ENCODE results near the gene DHX34.
"Not testable (repeated sequence)": the region's sequence is repeated elsewhere in the genome, so short reads cannot be mapped to it uniquely, and the experiment has no call there.

The DHX34 gene

DNA sequence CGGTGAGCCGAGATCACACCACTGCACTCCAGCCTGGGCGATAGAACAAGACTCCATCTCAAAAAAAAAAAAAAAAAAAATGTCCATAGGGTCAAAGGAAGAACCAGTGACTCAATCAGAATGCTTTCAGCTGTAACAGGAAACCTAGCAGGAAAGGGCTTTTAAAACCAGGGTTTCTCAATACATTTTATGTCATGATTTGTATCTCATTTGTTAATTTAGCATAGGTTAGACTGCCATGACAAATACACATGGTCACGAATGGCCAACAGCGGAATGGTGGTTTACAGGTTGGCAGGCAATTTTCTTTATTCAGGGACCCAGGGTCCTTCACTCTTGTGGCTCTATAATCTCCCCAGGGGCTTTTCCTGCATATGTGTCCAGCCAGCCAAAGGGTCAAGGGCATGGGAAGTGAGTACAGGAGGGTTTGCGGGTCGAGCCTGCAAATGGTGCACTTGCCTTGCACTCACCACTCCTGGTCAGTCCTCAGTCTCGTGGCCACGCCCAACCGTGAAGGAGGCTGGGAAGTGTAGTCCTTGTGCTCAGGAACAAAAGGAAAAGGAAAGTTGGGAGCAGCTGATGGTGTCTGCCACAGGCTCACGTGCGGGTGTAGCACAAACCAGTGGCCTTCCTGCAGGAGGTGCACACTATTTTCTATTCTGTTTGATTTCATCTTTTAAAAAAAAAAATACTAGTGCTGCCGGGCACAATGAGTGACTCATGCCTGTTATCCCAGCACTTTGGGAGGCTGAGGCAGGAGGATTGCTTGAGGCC lies 14.8 kb downstream of the DHX34 start:
- Mint-ChIP-seq H3K4me1 (ENCODE audit: low read depth) (peaks cover 16% of the 10 kb centered on the region), H3K27me3 (no peaks in the 10 kb centered on the region), H3K36me3 (ENCODE audit: low read depth) (peaks cover 99% of the 10 kb centered on the region), H3K4me3 (no peak overlapping the region), H3K9me3 (no peaks in the 10 kb centered on the region), H3K27ac (no peak overlapping the region)
- intact Hi-C loops (cut with micrococcal nuclease), result no loop called here

DNA sequence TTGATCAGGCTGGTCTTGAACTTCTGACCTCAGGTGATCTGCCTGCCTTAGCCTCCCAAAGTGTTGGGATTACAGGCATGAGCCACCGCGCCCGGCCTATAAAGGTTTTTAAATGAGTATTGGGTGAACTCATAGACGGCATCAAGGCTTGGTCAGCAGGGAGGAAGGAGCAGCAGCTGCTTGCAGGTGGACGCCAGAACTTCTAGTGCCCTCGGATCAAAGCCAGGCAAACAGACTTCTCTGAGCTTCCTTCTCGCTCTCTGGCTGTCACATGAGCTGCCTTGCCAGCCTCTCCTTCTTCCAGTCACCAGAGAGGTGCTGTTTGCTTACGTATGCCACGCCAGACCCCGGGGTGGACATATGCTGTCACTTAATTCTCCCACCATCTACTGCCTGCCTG lies 16.3 kb downstream of the DHX34 start:
- H3K4me3 Mint-ChIP-seq; H3K27ac Mint-ChIP-seq; intact Hi-C loops (cut with micrococcal nuclease); H3K9me3 Mint-ChIP-seq; H3K27me3 Mint-ChIP-seq: not testable (repeated sequence)
- Mint-ChIP-seq H3K4me1 (ENCODE audit: low read depth) (peaks cover 30% of the 10 kb centered on the region), H3K36me3 (ENCODE audit: low read depth) (peaks cover 99% of the 10 kb centered on the region)

DNA sequence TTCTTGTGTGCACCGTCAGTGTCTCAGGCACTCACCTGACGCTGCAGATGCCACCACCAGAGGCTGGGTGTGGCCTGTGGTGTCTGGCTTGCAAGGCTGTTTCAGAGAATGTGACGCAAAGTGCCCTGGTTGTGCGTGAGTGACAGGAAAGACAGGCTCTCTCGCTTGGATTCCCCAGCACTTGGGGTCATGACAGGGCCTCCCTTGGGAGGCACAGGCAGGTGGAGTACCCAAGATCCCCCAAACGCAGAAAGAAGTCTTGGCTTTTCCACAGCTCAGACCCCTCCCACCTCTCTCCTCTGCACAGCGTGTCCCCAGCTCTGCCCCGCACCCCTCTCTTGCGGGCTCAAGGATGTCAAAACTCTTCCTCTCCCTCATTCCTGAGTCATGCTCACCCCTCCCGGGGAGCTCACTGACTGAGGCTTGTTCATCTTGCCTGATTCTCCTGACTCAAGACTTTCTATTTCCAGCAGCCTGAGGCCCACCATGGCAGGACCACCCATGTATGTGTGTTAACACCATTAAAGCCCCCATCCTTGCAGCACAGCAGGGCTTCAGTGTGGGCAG lies 21.0 kb downstream of the DHX34 start:
- Mint-ChIP-seq H3K27ac (peak overlapping the region; percentile 65), H3K27me3 (no peaks in the 10 kb centered on the region), H3K4me3 (no peak overlapping the region), H3K36me3 (ENCODE audit: low read depth) (peaks cover 98% of the 10 kb centered on the region), H3K9me3 (no peaks in the 10 kb centered on the region), H3K4me1 (ENCODE audit: low read depth) (peaks cover 23% of the 10 kb centered on the region)
- intact Hi-C loops (cut with micrococcal nuclease), result no loop called here

DNA sequence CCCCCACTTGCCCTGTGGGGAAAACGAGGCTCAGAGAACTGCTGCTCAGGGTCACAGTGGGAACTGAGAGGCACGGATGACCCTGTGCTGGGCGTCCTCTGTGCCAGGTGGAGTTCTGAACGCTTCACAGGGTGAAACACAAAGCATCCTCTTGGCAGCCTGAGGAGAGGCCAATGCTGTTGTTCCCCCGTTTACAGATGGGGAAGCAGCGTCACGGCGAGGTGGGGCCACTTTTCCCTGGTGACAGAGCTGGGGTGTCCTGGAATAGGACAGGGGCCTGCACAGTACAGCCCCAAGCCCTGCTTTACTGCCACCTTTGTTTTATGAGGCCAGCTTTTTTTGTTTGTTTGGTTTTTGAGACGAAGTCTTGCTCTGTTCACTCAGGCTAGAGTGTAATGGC lies 22.1 kb downstream of the DHX34 start:
- no peak overlapping the region for H3K4me3 Mint-ChIP-seq
- H3K9me3 Mint-ChIP-seq, result no peaks in the 10 kb centered on the region
- H3K27me3 Mint-ChIP-seq, result no peaks in the 10 kb centered on the region
- intact Hi-C loops (cut with micrococcal nuclease), result no loop called here
- peaks cover 27% of the 10 kb centered on the region for H3K4me1 Mint-ChIP-seq (ENCODE audit: low read depth)
- no peak overlapping the region for H3K27ac Mint-ChIP-seq
- peaks cover 98% of the 10 kb centered on the region for H3K36me3 Mint-ChIP-seq (ENCODE audit: low read depth)

DNA sequence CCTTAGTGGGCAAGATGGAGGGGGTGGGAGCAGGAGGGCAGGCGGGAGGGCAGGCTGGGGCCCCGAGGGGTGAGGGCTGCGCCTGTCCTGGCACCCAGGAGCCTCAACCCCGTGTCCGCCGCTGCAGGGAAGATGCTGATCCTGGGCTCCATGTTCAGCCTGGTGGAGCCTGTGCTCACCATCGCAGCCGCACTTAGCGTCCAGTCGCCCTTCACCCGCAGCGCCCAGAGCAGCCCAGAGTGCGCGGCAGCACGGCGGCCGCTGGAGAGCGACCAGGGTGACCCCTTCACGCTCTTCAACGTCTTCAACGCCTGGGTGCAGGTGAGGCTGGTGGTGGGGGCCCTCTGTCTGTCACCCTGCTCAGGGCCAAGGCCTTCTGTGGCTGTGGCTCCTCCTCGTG lies 23.5 kb downstream of the DHX34 start:
- H3K36me3 Mint-ChIP-seq (ENCODE audit: low read depth), result peaks cover 98% of the 10 kb centered on the region
- H3K4me1 Mint-ChIP-seq (ENCODE audit: low read depth), result peaks cover 29% of the 10 kb centered on the region
- H3K4me3 Mint-ChIP-seq, result no peak overlapping the region
- H3K27me3 Mint-ChIP-seq, result no peaks in the 10 kb centered on the region
- intact Hi-C loops (cut with micrococcal nuclease), result no loop called here
- no peak overlapping the region for H3K27ac Mint-ChIP-seq
- no peaks in the 10 kb centered on the region for H3K9me3 Mint-ChIP-seq

DNA sequence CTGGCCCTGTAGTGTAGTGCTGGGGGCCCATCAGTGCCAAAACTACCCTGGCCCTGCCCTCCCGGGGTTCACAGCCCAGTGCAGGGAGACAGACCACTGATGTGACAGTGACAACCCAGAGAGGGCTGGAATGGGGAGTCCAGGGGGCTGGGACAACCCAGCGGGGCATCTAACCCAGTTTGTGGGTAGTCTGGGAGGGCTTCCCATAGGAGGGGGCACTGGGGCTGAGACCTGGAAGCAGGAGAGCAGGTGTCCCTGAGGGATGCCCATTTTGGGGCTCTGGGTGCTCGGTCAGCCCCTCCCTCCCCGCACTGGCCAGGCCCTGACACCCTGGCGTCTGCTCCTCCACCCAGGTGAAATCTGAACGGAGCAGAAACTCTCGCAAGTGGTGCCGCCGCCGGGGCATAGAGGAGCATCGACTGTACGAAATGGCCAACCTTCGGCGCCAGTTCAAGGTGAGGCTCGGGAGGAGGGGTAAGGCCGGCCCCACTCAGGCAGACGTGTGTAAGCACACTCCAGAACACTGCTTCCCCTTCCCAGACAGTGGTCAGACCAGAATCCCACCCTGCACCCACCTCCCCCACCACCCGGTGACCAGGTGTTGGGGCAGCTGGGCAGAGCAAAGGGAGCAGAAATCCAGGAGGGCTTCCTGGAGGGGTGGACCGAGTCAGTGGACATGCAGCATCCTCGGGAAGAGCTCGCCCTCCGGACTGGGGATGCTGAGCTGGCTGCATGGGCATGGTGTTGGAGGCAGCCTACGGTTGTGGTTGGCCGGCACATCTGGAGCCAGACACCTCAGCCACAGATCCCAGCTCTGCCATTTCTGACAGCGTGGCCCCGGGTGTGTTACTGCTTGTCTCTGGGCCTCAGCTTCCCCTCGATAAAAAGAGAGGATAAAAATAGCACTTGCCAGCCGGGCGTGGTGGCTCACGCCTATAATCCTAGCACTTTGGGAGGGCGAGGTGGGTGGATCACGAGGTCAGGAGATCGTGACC lies 24.4 kb downstream of the DHX34 start:
- H3K36me3 Mint-ChIP-seq (ENCODE audit: low read depth), result peaks cover 98% of the 10 kb centered on the region
- intact Hi-C loops (cut with micrococcal nuclease), result no loop called here
- H3K27ac Mint-ChIP-seq, result no peak overlapping the region
- no peaks in the 10 kb centered on the region for H3K9me3 Mint-ChIP-seq
- H3K27me3 Mint-ChIP-seq, result no peaks in the 10 kb centered on the region
- H3K4me1 Mint-ChIP-seq (ENCODE audit: low read depth), result peaks cover 29% of the 10 kb centered on the region
- H3K4me3 Mint-ChIP-seq, result no peak overlapping the region

DNA sequence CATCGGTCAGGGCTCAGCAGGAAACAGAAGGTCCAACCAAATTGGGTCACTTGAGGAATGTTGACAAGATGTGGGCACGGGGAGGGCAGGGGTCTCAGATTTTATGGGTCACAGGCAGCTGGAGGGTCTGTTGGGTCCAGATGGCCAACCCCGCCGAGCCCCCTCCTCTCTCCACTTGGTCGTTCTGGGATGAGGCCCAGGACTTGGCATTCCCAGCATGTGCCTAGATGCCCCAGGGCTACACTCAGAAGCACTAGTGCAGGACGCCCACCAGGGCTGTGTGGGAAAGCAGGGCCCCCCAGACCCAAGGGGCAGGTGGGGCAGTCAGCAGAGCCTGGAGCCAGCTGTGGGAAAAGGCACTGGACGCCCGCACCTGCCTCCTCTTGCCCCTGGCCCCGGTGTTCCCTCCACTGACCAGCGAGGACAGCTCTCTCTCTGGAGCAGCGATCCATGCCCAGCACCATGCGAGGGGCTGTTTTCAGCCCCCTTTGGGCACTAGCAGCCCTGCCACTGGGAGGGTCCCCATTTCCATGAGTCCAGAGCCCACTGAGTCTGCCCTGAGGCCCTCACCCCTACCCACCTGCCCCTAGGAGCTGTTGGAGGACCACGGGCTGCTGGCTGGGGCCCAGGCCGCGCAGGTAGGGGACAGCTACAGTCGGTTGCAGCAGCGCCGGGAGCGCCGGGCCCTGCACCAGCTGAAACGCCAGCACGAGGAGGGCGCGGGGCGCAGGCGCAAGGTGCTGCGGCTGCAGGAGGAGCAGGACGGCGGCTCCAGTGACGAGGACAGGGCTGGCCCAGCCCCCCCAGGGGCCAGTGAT lies 26.0 kb downstream of the DHX34 start:
- Mint-ChIP-seq H3K4me3 (no peak overlapping the region), H3K36me3 (ENCODE audit: low read depth) (peaks cover 96% of the 10 kb centered on the region), H3K9me3 (no peaks in the 10 kb centered on the region), H3K27ac (no peak overlapping the region), H3K27me3 (no peaks in the 10 kb centered on the region), H3K4me1 (ENCODE audit: low read depth) (peaks cover 19% of the 10 kb centered on the region)
- intact Hi-C loops (cut with micrococcal nuclease), result no loop called here

DNA sequence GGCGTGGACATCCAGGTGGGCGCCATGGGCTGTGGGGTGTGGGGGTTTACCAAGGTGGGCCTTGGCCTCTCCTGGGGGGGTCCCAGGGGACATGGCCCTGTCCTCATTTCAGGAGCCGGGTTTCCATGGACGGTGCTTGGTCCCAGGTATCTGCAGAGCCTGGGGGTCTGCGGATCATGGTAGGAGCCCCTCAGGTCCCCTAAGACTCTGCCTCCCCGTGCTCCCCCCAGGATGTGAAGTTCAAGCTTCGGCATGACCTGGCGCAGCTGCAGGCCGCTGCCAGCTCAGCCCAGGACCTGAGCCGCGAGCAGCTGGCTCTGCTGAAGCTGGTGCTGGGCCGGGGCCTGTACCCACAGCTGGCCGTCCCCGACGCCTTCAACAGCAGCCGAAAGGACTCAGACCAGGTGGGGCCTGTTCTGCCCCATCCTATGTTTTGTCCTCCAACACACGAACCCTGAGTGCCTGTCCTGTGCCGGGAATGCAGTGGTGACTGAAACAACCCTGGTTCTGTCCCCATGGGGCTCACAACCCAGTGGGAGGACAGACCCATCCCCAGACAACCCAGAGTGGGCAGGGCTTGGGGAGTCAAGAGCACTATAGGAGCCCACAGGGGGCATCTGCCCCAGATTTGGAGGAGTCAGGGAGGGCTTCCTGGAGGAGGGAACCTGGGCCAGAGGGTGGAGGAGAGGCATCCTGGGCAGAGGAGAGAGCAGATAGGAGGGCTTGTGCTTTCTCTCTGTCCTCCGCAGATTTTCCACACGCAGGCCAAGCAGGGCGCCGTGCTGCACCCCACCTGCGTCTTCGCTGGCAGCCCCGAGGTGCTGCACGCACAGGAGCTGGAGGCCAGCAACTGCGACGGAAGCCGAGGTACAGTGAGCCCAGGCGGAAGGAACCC lies 26.8 kb downstream of the DHX34 start:
- peaks cover 22% of the 10 kb centered on the region for H3K4me1 Mint-ChIP-seq (ENCODE audit: low read depth)
- no peak overlapping the region for H3K4me3 Mint-ChIP-seq
- intact Hi-C loops (cut with micrococcal nuclease), result no loop called here
- H3K27ac Mint-ChIP-seq, result no peak overlapping the region
- no peaks in the 10 kb centered on the region for H3K9me3 Mint-ChIP-seq
- no peaks in the 10 kb centered on the region for H3K27me3 Mint-ChIP-seq
- peaks cover 97% of the 10 kb centered on the region for H3K36me3 Mint-ChIP-seq (ENCODE audit: low read depth)

DNA sequence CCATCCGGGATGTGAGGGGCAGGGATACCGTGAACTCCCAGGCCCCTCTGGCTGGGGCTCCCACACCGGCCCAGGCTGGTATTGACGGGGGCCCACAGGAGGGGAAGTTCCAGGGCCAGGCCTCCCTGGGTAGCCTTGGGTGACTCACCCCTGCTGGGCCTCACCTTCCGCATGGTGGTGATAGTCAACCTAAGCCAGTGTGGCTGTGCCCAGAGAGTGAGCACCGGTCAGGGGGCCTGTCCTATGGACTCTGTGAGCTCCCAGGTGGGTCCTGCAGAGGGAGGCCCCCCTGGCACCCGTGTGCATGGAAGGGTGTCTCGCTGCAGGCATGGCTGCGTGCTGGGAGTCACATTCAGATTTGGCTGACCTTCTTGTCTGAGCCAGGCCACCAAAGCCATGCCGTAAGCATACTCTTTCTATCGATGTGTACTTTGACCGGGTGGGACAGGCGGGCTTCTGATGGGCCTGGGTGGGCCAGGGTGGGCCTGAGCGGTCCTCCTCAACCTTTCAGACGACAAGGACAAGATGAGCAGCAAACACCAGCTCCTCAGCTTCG lies 27.6 kb downstream of the DHX34 start:
- peaks cover 97% of the 10 kb centered on the region for H3K36me3 Mint-ChIP-seq (ENCODE audit: low read depth)
- peaks cover 22% of the 10 kb centered on the region for H3K4me1 Mint-ChIP-seq (ENCODE audit: low read depth)
- H3K4me3 Mint-ChIP-seq, result no peak overlapping the region
- H3K9me3 Mint-ChIP-seq, result no peaks in the 10 kb centered on the region
- intact Hi-C loops (cut with micrococcal nuclease), result no loop called here
- no peaks in the 10 kb centered on the region for H3K27me3 Mint-ChIP-seq
- no peak overlapping the region for H3K27ac Mint-ChIP-seq

DNA sequence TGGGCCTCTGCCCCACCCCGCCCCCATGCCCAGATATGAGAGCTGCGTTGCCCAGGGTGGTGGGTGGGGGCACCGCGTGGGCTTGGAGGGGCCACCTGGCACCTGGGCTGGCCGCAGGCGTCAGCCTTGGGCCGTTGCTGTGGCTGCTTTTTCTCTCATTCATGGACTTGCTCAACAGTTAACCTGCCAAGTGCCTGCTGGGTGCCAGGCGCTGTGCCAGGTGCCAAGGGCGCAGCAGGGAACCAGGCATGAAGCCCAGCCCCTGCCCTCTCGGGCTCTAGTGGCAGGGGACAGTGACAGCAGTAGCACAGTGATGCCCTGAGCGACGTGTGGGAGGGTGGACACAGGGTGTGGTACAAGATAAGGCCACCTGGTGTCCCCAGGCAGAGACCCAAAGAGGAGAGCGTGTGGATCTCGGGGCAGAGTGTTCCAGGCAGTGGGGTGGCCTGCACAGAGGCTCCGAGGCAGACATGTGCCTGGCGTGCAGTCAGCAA lies 28.1 kb downstream of the DHX34 start:
- no peak overlapping the region for H3K4me3 Mint-ChIP-seq
- H3K36me3 Mint-ChIP-seq (ENCODE audit: low read depth), result peaks cover 97% of the 10 kb centered on the region
- no peak overlapping the region for H3K27ac Mint-ChIP-seq
- intact Hi-C loops (cut with micrococcal nuclease), result no loop called here
- H3K9me3 Mint-ChIP-seq, result no peaks in the 10 kb centered on the region
- peaks cover 28% of the 10 kb centered on the region for H3K4me1 Mint-ChIP-seq (ENCODE audit: low read depth)
- no peaks in the 10 kb centered on the region for H3K27me3 Mint-ChIP-seq

DNA sequence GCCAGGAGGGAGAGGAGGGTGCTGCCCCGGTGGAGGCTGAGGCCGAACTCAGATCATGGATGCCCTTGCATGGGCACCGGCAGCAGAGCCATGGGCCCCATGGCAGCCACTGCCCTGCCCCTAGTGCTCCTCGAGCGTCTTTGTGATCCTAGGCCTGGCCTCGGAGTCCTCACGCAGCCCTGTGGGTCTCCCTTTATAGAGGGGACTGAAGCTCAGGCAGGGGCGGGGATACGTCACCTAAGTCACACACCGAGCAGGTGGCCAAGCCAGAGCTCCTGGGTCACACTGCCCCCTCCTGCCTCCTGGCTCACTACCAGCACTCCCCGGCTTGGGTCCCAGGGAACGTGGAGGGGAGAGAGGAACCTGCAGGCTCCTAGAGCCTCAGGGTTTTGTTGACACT lies 28.7 kb downstream of the DHX34 start:
- intact Hi-C loops (cut with micrococcal nuclease), result no loop called here
- Mint-ChIP-seq H3K4me3 (no peak overlapping the region), H3K36me3 (ENCODE audit: low read depth) (peaks cover 96% of the 10 kb centered on the region), H3K27ac (no peak overlapping the region), H3K4me1 (ENCODE audit: low read depth) (peaks cover 32% of the 10 kb centered on the region), H3K27me3 (no peaks in the 10 kb centered on the region), H3K9me3 (no peaks in the 10 kb centered on the region)

DNA sequence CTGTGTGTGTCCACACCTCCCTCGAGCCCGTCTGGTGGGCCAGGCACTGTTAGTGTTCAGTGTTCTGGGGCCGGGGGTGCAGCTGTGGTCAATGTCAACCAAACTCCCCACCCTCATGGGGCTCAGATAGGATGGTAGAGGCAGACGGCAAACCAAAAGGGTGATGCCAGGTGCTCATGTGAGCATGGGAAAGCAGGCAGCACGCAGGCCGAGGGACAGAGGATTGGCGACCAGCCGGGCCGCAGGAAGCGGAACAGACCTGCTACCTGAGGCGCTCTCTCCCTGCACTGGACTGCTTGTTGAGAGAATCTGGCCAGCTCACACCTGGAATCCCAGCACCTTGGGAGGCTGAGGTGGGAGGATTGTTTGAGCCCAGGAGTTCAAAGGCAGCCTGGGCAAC lies 29.1 kb downstream of the DHX34 start:
- Mint-ChIP-seq H3K4me1 (ENCODE audit: low read depth) (peaks cover 37% of the 10 kb centered on the region), H3K36me3 (ENCODE audit: low read depth) (peaks cover 91% of the 10 kb centered on the region), H3K27me3 (no peaks in the 10 kb centered on the region), H3K27ac (no peak overlapping the region), H3K9me3 (no peaks in the 10 kb centered on the region), H3K4me3 (no peak overlapping the region)
- intact Hi-C loops (cut with micrococcal nuclease), result no loop called here
